Liver (tissue), 9 donors: ENCODE data around the gene EXOC6B. TPM values are rescaled to one million over a fixed set of nuclear protein-coding genes. Genes with fewer than 3 reads are reported as not detected.

Experiments used
- DNase-seq: peaks from one replicate; pipeline ENCODE4 v3.0.0-alpha.2; 2017; ENCODE audit warnings: low spot score
- H3K27ac ChIP-seq, 2 donors: one replicate each; pipeline ENCODE4 v1.7.0; 2013; ENCODE audit warnings: inconsistent platforms in 2 of 2, low read length in 2 of 2, control low read depth in 1 of 2, low read depth in 1 of 2, mild to moderate bottlenecking in 1 of 2
- H3K27me3 ChIP-seq, 4 donors: one replicate each; pipeline versions ENCODE4 v1.6.1 to v1.7.0; 2013; ENCODE audit warnings: low read length in 3 of 4, inconsistent platforms in 1 of 4, mild to moderate bottlenecking in 1 of 4, moderate library complexity in 1 of 4; ENCODE audit not compliant: control insufficient read depth in 4 of 4, insufficient read depth in 4 of 4
- H3K36me3 ChIP-seq, 4 donors: one replicate each; pipeline versions ENCODE4 v1.6.1 to v1.7.0; 2013; ENCODE audit warnings: low read length in 3 of 4, mild to moderate bottlenecking in 3 of 4, low read depth in 1 of 4, moderate library complexity in 1 of 4; ENCODE audit not compliant: control insufficient read depth in 4 of 4, insufficient read depth in 3 of 4
- H3K4me1 ChIP-seq, 4 donors: one replicate each; pipeline versions ENCODE4 v1.6.1 to v1.7.0; 2013; ENCODE audit warnings: low read length in 3 of 4, mild to moderate bottlenecking in 3 of 4, moderate library complexity in 1 of 4; ENCODE audit not compliant: control insufficient read depth in 4 of 4, insufficient read depth in 4 of 4
- H3K4me3 ChIP-seq, 3 donors: one replicate each; pipeline versions ENCODE4 v1.6.1 to v1.7.0; 2013; ENCODE audit warnings: low read length in 3 of 3, control low read depth in 1 of 3, low read depth in 1 of 3, mild to moderate bottlenecking in 1 of 3
- H3K9ac ChIP-seq, 2 donors: one replicate each; pipeline ENCODE4 v1.7.0; 2013; ENCODE audit warnings: low read length in 2 of 2, mild to moderate bottlenecking in 2 of 2, moderate library complexity in 2 of 2, control low read depth in 1 of 2, low read depth in 1 of 2
- H3K9me3 ChIP-seq, 4 donors: one replicate each; pipeline versions ENCODE4 v1.6.1 to v1.7.0; 2013; ENCODE audit warnings: low read length in 3 of 4; ENCODE audit not compliant: control insufficient read depth in 4 of 4
- EGR1 ChIP-seq, 2 donors: IDR thresholded peaks; 2 replicates each; pipeline ENCODE4 v1.6.1; 2016 to 2018; ENCODE audit warnings: antibody characterized with exemption in 2 of 2, low read depth in 2 of 2
- FOXA2 ChIP-seq: IDR thresholded peaks from 2 replicates; pipeline ENCODE4 v1.6.1; 2016; ENCODE audit warnings: antibody characterized with exemption
- GABPA ChIP-seq, 2 donors: IDR thresholded peaks in 1 of 2; conservative IDR thresholded peaks in 1 of 2; 2 replicates each; pipeline ENCODE4 v1.6.1; 2016; ENCODE audit warnings: antibody characterized with exemption in 2 of 2, mild to moderate bottlenecking in 1 of 2, moderate library complexity in 1 of 2
- RXRA ChIP-seq, 2 donors: IDR thresholded peaks; 2 replicates each; pipeline ENCODE4 v1.6.1; 2017 to 2018; ENCODE audit warnings: antibody characterized with exemption in 2 of 2, mild to moderate bottlenecking in 1 of 2
- TAF1 ChIP-seq: conservative IDR thresholded peaks from 2 replicates; pipeline ENCODE4 v1.6.1; 2016; ENCODE audit warnings: antibody characterized with exemption, mild to moderate bottlenecking
- WGBS: extraction: QIAGEN DNeasy Blood & Tissue Kit; methylation state at CpG from one replicate; pipeline ENCODE4 v1.1.7; 2013; 5-methylcytosine and 5-hydroxymethylcytosine counted together
- polyA plus RNA-seq, 2 donors: library from polyadenylated mRNA; stranded (reverse) in 1 of 2; unstranded in 1 of 2; fragments of 200-250 nt in 1 of 2; fragments of >200 nt in 1 of 2; fragmentation: Nextera tagmentation in 1 of 2; extraction: Ambion mirVana in 1 of 2; gene quantifications; one replicate each; pipeline versions ENCODE4 v1.2.1 to v1.2.3, GENCODE V29; 2013 to 2015
- total RNA-seq, 2 donors: library from RNA; depleted of rRNA; stranded (reverse); fragments of >200 nt; gene quantifications; one replicate each; pipeline ENCODE4 v1.2.3, GENCODE V29; 2014
- TF ChIP-seq, protein P1 (sequence below): IDR thresholded peaks from 2 replicates; pipeline ENCODE4 v1.6.1; 2016; ENCODE audit warnings: antibody characterized with exemption
- TF ChIP-seq, protein P2 (sequence below): IDR thresholded peaks from 2 replicates; pipeline ENCODE4 v1.6.1; 2016; ENCODE audit warnings: antibody characterized with exemption, mild to moderate bottlenecking
- TF ChIP-seq, protein P3 (sequence below): IDR thresholded peaks from 2 replicates; pipeline ENCODE4 v1.6.1; 2016; ENCODE audit warnings: antibody characterized with exemption
- donor health status: healthy.
- donor health status: healthy.
- donor health status: healthy.
- donor health status: healthy.
- donor health status: healthy.

The EXOC6B gene
- total and polyA plus RNA-seq, 4 donors: 1.7 to 9.5 (median 5.5) TPM

DNA sequence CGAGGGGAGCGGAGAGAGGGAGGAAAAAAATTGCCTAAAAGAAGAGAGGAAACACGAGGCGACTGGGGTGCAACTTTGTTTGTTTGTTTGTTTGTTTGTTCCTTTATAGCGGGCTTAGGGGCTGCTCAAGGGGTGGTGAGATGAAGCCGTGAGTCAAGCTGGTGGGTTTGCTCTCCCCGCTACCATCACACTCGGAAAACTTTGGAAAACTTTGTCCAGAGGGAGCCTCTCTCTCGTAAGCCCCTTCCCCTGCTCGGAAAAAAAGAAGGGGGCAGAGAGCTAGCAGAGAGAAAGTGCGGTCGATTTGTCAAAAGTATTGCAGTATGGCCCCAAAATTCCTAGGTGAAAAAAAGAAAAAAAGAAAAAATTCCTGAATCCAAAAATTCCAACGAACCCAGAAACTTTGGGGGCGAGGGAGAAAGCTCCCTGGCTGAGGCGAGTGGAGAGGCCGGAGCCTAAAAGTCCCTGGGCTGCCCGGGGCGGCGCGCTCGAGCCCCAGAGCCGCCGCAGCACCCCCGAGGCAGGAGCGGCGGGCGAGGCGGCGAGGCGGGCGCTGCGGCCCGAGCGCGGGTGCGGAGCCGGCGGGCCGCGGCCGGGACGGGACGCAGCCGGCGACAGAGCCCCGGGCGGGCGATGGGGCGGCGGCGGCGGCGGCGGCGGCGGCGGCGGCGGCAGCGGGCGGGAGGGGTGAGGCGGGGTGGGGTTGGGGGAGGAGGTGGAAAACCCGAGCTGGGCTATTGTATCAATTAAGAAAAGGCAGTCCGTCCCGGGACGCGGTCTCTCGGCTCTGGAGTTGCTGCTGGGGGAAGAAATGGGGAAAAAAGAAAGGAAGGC lies 677.6 kb downstream of the EXOC6B start:
- Histone ChIP-seq H3K36me3 (no peaks in the 10 kb centered on the region), H3K4me1 (peaks cover 27 to 65% (median 44%) of the 10 kb centered on the region in 4 donors), H3K9me3 (peaks cover 0 to 7% (median 0%) of the 10 kb centered on the region in 4 donors), H3K4me3 (peak overlapping the region in 2 of 3 donors; percentile 47 to 52), H3K27me3 (peaks cover 4 to 8% (median 7%) of the 10 kb centered on the region in 4 donors), H3K27ac (no peak overlapping the region), H3K9ac (no peak overlapping the region)
- 3% methylated on average over 68 of the region's 68 CpGs for WGBS
- TF ChIP-seq, protein P1, sequence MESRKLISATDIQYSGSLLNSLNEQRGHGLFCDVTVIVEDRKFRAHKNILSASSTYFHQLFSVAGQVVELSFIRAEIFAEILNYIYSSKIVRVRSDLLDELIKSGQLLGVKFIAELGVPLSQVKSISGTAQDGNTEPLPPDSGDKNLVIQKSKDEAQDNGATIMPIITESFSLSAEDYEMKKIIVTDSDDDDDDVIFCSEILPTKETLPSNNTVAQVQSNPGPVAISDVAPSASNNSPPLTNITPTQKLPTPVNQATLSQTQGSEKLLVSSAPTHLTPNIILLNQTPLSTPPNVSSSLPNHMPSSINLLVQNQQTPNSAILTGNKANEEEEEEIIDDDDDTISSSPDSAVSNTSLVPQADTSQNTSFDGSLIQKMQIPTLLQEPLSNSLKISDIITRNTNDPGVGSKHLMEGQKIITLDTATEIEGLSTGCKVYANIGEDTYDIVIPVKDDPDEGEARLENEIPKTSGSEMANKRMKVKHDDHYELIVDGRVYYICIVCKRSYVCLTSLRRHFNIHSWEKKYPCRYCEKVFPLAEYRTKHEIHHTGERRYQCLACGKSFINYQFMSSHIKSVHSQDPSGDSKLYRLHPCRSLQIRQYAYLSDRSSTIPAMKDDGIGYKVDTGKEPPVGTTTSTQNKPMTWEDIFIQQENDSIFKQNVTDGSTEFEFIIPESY: no peak
- DNase-seq: peak; percentile 16

DNA sequence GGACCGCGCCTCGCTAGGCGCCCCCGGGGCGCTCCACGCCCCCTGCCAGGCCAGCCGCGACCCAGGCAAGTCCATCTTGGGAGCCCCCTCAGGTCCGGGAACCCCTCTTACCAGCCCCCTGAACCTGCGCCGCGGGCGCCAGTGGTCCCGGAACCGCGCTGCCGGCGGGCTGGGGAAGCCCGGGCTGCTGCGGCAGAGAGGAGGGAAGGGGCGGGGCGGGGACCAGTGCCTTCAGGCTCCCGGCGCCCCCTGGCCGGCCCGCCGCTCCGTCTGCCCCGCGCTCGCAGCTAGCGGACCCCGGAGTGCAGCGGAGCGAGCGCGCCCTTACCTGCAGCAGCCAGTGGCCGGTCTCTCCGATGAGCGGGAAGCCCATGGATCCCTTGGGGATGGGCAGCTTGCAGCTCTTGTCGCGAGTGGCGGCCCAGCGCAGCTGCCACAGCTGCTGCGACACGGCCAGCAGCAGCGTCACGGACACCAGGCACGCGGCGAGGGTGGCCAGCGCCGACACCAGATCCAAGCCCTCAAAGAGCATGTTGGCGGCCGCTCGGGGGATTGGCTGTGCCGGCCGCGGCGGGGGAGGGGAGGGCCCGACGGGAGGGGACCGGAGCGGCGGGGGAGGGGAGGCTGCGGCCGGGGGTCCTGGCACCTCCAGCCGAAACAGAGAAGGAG lies 678.4 kb downstream of the EXOC6B start, which contains the start of gene CYP26B1:
CYP26B1 (minus strand) TSS at position 560 of the 669 bp plus-strand sequence; CDS start at position 532, 28 bp downstream.
- Histone ChIP-seq H3K9ac (no peak within 1 kb of the TSS), H3K4me1 (peaks cover 31 to 71% (median 46%) of the 10 kb centered on the region in 4 donors), H3K27ac (no peak within 1 kb of the TSS), H3K9me3 (peaks cover 0 to 7% (median 0%) of the 10 kb centered on the region in 4 donors), H3K27me3 (peaks cover 4 to 8% (median 7%) of the 10 kb centered on the region in 4 donors), H3K4me3 (peak within 1 kb of the TSS in 2 of 3 donors; percentile 47 to 52), H3K36me3 (no peaks in the 10 kb centered on the region)
- DNase-seq: peak; percentile 31
- no peak for TF ChIP-seq RXRA (IDR thresholded peaks at IDR 0.05)
- TF ChIP-seq, protein P2, sequence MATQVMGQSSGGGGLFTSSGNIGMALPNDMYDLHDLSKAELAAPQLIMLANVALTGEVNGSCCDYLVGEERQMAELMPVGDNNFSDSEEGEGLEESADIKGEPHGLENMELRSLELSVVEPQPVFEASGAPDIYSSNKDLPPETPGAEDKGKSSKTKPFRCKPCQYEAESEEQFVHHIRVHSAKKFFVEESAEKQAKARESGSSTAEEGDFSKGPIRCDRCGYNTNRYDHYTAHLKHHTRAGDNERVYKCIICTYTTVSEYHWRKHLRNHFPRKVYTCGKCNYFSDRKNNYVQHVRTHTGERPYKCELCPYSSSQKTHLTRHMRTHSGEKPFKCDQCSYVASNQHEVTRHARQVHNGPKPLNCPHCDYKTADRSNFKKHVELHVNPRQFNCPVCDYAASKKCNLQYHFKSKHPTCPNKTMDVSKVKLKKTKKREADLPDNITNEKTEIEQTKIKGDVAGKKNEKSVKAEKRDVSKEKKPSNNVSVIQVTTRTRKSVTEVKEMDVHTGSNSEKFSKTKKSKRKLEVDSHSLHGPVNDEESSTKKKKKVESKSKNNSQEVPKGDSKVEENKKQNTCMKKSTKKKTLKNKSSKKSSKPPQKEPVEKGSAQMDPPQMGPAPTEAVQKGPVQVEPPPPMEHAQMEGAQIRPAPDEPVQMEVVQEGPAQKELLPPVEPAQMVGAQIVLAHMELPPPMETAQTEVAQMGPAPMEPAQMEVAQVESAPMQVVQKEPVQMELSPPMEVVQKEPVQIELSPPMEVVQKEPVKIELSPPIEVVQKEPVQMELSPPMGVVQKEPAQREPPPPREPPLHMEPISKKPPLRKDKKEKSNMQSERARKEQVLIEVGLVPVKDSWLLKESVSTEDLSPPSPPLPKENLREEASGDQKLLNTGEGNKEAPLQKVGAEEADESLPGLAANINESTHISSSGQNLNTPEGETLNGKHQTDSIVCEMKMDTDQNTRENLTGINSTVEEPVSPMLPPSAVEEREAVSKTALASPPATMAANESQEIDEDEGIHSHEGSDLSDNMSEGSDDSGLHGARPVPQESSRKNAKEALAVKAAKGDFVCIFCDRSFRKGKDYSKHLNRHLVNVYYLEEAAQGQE: no peak
- WGBS: 3% methylated on average over 69 of the region's 69 CpGs

DNA sequence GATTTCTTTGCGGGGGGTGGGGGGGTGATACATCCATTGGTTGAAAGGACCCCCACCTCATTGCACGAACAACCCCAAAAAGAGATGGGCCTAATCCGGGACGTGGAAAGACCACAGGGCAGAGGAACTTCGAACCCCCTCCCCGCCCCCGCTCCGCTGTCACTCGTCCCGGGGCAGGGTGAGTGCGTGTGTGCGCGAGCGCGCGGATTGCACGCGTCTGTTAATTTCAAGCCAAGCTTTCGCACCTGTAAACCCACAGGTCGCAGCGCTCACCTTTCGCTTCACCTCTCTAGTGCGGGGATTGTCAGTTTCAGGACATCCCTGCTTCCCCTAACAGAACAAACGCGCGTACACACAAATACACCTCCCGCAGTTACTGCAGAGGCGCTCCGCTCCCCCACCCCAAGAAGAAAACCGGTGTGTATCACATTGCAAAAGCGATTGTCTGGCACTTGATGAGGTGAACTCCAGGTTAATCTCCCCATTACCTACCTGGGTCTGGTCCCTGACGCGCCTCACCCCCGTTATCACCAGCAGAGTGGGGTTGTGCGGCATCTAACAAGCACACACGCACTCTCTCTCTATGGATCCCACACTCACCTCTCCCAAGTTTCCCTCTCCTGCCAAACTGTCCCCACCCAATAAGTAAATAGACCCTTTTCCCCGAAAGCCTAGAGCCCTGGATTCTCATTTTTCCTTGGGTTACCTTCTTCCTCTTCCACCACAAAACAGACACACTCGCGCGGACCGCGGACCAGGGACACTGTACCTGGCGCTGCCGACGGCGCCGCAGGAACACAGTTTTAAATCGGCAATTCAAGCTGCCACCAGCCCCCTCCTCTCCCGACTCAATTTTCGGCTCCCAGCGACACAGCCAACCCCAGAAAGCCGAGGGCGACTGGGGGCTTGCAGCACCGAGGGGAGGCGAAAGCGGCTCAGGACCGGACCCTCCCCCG lies 679.2 kb downstream of the EXOC6B start:
- Histone ChIP-seq H3K9me3 (peaks cover 0 to 7% (median 0%) of the 10 kb centered on the region in 4 donors), H3K4me3 (peak overlapping the region in 1 of 3 donors; percentile 52), H3K9ac (no peak overlapping the region), H3K36me3 (no peaks in the 10 kb centered on the region), H3K27ac (no peak overlapping the region), H3K27me3 (peaks cover 4 to 8% (median 7%) of the 10 kb centered on the region in 4 donors), H3K4me1 (peaks cover 31 to 71% (median 46%) of the 10 kb centered on the region in 4 donors)
- 8% methylated on average over 58 of the region's 58 CpGs for WGBS
- peak; percentile 29 for DNase-seq
- TF ChIP-seq, protein P2: no peak
- no peak for TF ChIP-seq TAF1
- TF ChIP-seq, protein P3, sequence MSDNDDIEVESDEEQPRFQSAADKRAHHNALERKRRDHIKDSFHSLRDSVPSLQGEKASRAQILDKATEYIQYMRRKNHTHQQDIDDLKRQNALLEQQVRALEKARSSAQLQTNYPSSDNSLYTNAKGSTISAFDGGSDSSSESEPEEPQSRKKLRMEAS: no peak
- no peak for TF ChIP-seq EGR1 (IDR thresholded peaks at IDR 0.05; ENCODE audit: low read depth in 2 of 2)
- TF ChIP-seq FOXA2: no peak
- TF ChIP-seq, protein P1: no peak
- no peak for TF ChIP-seq GABPA (IDR thresholded peaks at IDR 0.05 in 1 of 2, conservative IDR thresholded peaks at IDR 0.05 in 1 of 2)
